B cell (primary cell): ENCODE measurements around the gene DNM2. TPM values are rescaled to one million over a fixed set of nuclear protein-coding genes. Genes with fewer than 3 reads are reported as not detected.

ENCODE experiments used
- ATAC-seq: fragments of 200-7000 bp; cut with Tn5 transposase; one replicate; pipeline ENCODE4 v1.10.0; 2021; ENCODE audit warnings: low read depth, mild to moderate bottlenecking, moderate number of reproducible peaks, moderate library complexity
- CTCF ChIA-PET: fragments of 350-600 bp; sonication (Branson Sonifier 250); formaldehyde crosslinking; loops from one replicate; lab custom pipeline; 2021; ENCODE audit warnings: antibody characterized with exemption, inconsistent platforms; lab: Charles Lee
- POLR2A ChIA-PET: fragments of 350-600 bp; sonication (Branson Sonifier 250); formaldehyde crosslinking; loops from one replicate; lab custom pipeline; 2021; ENCODE audit warnings: antibody characterized with exemption; lab: Charles Lee
- DNase-seq: peaks from one replicate; pipeline ENCODE4 v3.0.0; 2013
- H2AFZ ChIP-seq: 2 replicates; pipeline ENCODE4 v1.6.1; 2012; ENCODE audit warnings: mild to moderate bottlenecking, low read depth, low read length; ENCODE audit not compliant: insufficient read depth, poor library complexity, severe bottlenecking
- H3K27ac ChIP-seq, 2 donors: 1 replicate in 1 of 2; 2 replicates in 1 of 2; pipeline ENCODE4 v1.5.1; 2012 to 2013; ENCODE audit warnings: low read length in 2 of 2, mild to moderate bottlenecking in 2 of 2, moderate library complexity in 1 of 2
- H3K27me3 ChIP-seq, 4 experiments: fragments of 200-600 bp in 1 of 4; sonication (generic) in 1 of 4; replicated peaks in 1 of 4; 1 replicate in 2 of 4; 2 replicates in 2 of 4; pipeline versions ENCODE4 v1.6.1 to v1.7.0; 2013 to 2016; ENCODE audit warnings: low read length in 3 of 4, mild to moderate bottlenecking in 2 of 4, mixed read lengths in 1 of 4, moderate library complexity in 1 of 4; ENCODE audit not compliant: insufficient read depth in 4 of 4, control insufficient read depth in 3 of 4; ENCODE audit errors: control extremely low read depth in 1 of 4
- H3K36me3 ChIP-seq, 2 experiments: replicated peaks in 1 of 2; 1 replicate in 1 of 2; 2 replicates in 1 of 2; pipeline versions ENCODE4 v1.6.1 to v1.7.1; 2013; ENCODE audit warnings: low read length in 1 of 2; ENCODE audit not compliant: insufficient read depth in 2 of 2, control insufficient read depth in 1 of 2; ENCODE audit errors: control extremely low read depth in 1 of 2, extremely low read depth in 1 of 2
- H3K4me1 ChIP-seq, 2 donors: fragments of 200-600 bp in 1 of 2; sonication (generic) in 1 of 2; 1 replicate in 1 of 2; 2 replicates in 1 of 2; pipeline versions ENCODE4 v1.5.1 to v1.6.1; 2013 to 2017; ENCODE audit warnings: low read length in 2 of 2; ENCODE audit not compliant: control insufficient read depth in 2 of 2, insufficient read depth in 2 of 2
- H3K4me2 ChIP-seq: replicated peaks from 2 replicates; pipeline ENCODE3; 2012; ENCODE audit warnings: mild to moderate bottlenecking, low read depth, low read length; ENCODE audit not compliant: poor library complexity, severe bottlenecking
- H3K4me3 ChIP-seq, 5 experiments: fragments of 200-600 bp in 1 of 5; sonication (generic) in 1 of 5; 1 replicate in 3 of 5; 2 replicates in 2 of 5; pipeline versions ENCODE4 v1.5.1 to v1.7.0; 2011 to 2016; ENCODE audit warnings: low read length in 4 of 5, mild to moderate bottlenecking in 4 of 5, low read depth in 2 of 5, control low read depth in 1 of 5, moderate library complexity in 1 of 5; ENCODE audit not compliant: insufficient read depth in 1 of 5; ENCODE audit errors: control extremely low read depth in 1 of 5, extremely low read depth in 1 of 5
- H3K79me2 ChIP-seq: fragments of 200-600 bp; sonication (generic); one replicate; pipeline ENCODE4 v1.6.0; 2016; ENCODE audit warnings: low read length; ENCODE audit not compliant: control insufficient read depth, insufficient read depth
- H3K9ac ChIP-seq: fragments of 200-600 bp; sonication (generic); 2 replicates; pipeline ENCODE4 v1.6.1; 2017; ENCODE audit warnings: mild to moderate bottlenecking, low read length, moderate library complexity
- H3K9me3 ChIP-seq, 3 donors: one replicate each; pipeline versions ENCODE4 v1.6.1 to v1.7.1; 2013; ENCODE audit warnings: low read length in 2 of 3; ENCODE audit not compliant: control insufficient read depth in 2 of 3, insufficient read depth in 1 of 3; ENCODE audit errors: control extremely low read depth in 1 of 3
- H4K20me1 ChIP-seq: 2 replicates; pipeline ENCODE4 v1.6.0; 2012; ENCODE audit warnings: mild to moderate bottlenecking, low read length; ENCODE audit not compliant: insufficient read depth, control insufficient read depth, poor library complexity, severe bottlenecking
- H3K27ac Mint-ChIP-seq: one replicate; pipeline ENCODE4 v1.8.0; 2021; ENCODE audit warnings: mixed read lengths
- H3K27me3 Mint-ChIP-seq: one replicate; pipeline ENCODE4 v1.8.0; 2021; ENCODE audit warnings: mixed read lengths
- H3K4me1 Mint-ChIP-seq: one replicate; pipeline ENCODE4 v1.8.0; 2021; ENCODE audit warnings: mixed read lengths
- H3K4me3 Mint-ChIP-seq: one replicate; pipeline ENCODE4 v1.8.0; 2021; ENCODE audit warnings: mixed read lengths
- H3K9me3 Mint-ChIP-seq: one replicate; pipeline ENCODE4 v1.8.0; 2022; ENCODE audit warnings: mixed read lengths; ENCODE audit not compliant: insufficient read depth
- CTCF ChIP-seq: fragments of 200-600 bp; IDR thresholded peaks from one replicate; pipeline ENCODE4 v1.8.0; 2022; ENCODE audit warnings: antibody characterized with exemption, mild to moderate bottlenecking
- EZH2 ChIP-seq: IDR thresholded peaks from 2 replicates; pipeline ENCODE4 v1.6.1; 2012; ENCODE audit warnings: borderline replicate concordance, low read depth, mild to moderate bottlenecking, moderate library complexity, low read length; ENCODE audit not compliant: insufficient read depth, poor library complexity, severe bottlenecking
- WGBS: methylation state at CpG from one replicate; pipeline ENCODE4 v1.1.5; 2013; ENCODE audit warnings: missing lambda C conversion rate; ENCODE audit not compliant: insufficient coverage; 5-methylcytosine and 5-hydroxymethylcytosine counted together
- intact Hi-C: fragments of 100-400 bp; cut with micrococcal nuclease; formaldehyde crosslinking; loops from one replicate; pipeline ENCODE4 v1.10.0; 2022
- polyA plus RNA-seq: library from polyadenylated mRNA; depleted of rRNA; stranded (reverse); fragments of >200 nt; gene quantifications from 2 replicates; pipeline ENCODE4 v1.2.3, GENCODE V29; 2012
- total RNA-seq, 2 donors: library from RNA; stranded (reverse); fragments of 120-200 nt in 1 of 2; gene quantifications; 1 replicate in 1 of 2; 2 replicates in 1 of 2; pipeline versions ENCODE4 v1.2.3 to v1.2.4, GENCODE V29; 2013 to 2022

DNM2 gene
- total and polyA plus RNA-seq, 2 donors (not counting 1 experiment from before 2014, with no cell fraction given) = 163 to 353 TPM

GRCh38 chr19:10816691-10817090 is 98.8 kb downstream of the DNM2 start:
- H3K27me3 ChIP-seq = no peaks in the 10 kb centered on the region
- H3K4me1 Mint-ChIP-seq = no peaks in the 10 kb centered on the region
- POLR2A ChIA-PET = no interaction called here
- peaks cover 0 to 58% of the 10 kb centered on the region in 2 experiments for H3K36me3 ChIP-seq
- no peaks in the 10 kb centered on the region for H3K27me3 Mint-ChIP-seq
- H3K4me3 ChIP-seq = no peak overlapping the region
- no peaks in the 10 kb centered on the region for H3K9me3 ChIP-seq
- CTCF ChIA-PET = no interaction called here
- no peak overlapping the region for H3K9ac ChIP-seq
- peaks cover 8% of the 10 kb centered on the region for H3K79me2 ChIP-seq
- no peaks in the 10 kb centered on the region for H3K9me3 Mint-ChIP-seq
- no peak for TF ChIP-seq CTCF
- no peak for TF ChIP-seq EZH2
- H3K4me1 ChIP-seq = no peaks in the 10 kb centered on the region
- H4K20me1 ChIP-seq = peaks cover 9% of the 10 kb centered on the region
- ATAC-seq (no peak), DNase-seq (no peak)
- no peak overlapping the region for H3K4me2 ChIP-seq
- no peak overlapping the region for H3K27ac Mint-ChIP-seq
- no peak overlapping the region for H3K27ac ChIP-seq
- WGBS = 93% methylated on average over 11 of the region's 11 CpGs
- no peak overlapping the region for H2AFZ ChIP-seq
- intact Hi-C loops = no loop called here
- no peak overlapping the region for H3K4me3 Mint-ChIP-seq

- H3K36me3 ChIP-seq = peaks cover 0 to 57% of the 10 kb centered on the region in 2 experiments
- H3K27ac ChIP-seq = no peak overlapping the region
- H3K27me3 Mint-ChIP-seq = no peaks in the 10 kb centered on the region
- no peak for TF ChIP-seq EZH2
- TF ChIP-seq CTCF = no peak
- CTCF ChIA-PET = interaction anchor here (0.8 to 1.6 kb wide), 2 partner anchors 52 to 100 kb away, joined by 3 to 4 read pairs; partner anchors contain the start of gene DNM2
- H3K27ac Mint-ChIP-seq = no peak overlapping the region
- no peak for ATAC-seq
- no peaks in the 10 kb centered on the region for H3K4me1 Mint-ChIP-seq
- H3K4me1 ChIP-seq = no peaks in the 10 kb centered on the region
- POLR2A ChIA-PET = interaction anchor here (0.5 to 0.6 kb wide), 2 partner anchors 82 to 265 kb away, joined by 3 to 9 read pairs; no protein-coding TSS in a partner anchor
- 97% methylated on average over 38 of the region's 42 CpGs for WGBS
- no peak for DNase-seq
- H4K20me1 ChIP-seq = peaks cover 9% of the 10 kb centered on the region
- no peak overlapping the region for H3K4me3 Mint-ChIP-seq
- no peaks in the 10 kb centered on the region for H3K9me3 ChIP-seq
- peaks cover 7% of the 10 kb centered on the region for H3K79me2 ChIP-seq
- no peaks in the 10 kb centered on the region for H3K27me3 ChIP-seq
- H2AFZ ChIP-seq = no peak overlapping the region
- intact Hi-C loops = no loop called here
- H3K9ac ChIP-seq = no peak overlapping the region
- H3K4me3 ChIP-seq = no peak overlapping the region
- H3K9me3 Mint-ChIP-seq = no peaks in the 10 kb centered on the region
- H3K4me2 ChIP-seq = no peak overlapping the region
These were observed 99.6 kb downstream of the DNM2 start for GRCh38 chr19:10817291-10818038.
